Stromal cell of bone marrow (primary cell): ENCODE results near the gene PRRX2.
"Not testable (repeated sequence)": the region's sequence is repeated elsewhere in the genome, so short reads cannot be mapped to it uniquely, and the experiment has no call there.

Source experiments
- DNase-seq: peaks from one replicate; pipeline ENCODE4 v3.0.0-alpha.2; 2012; ENCODE audit warnings: low read depth

Gene PRRX2

GRCh38 chr9:129735546-129735945 lies 70.1 kb downstream of the PRRX2 start:
- no peak for DNase-seq

GRCh38 chr9:129736334-129736733 lies 70.9 kb downstream of the PRRX2 start:
- DNase-seq = no peak

GRCh38 chr9:129737479-129738274 lies 72.2 kb downstream of the PRRX2 start:
- peak; percentile 50 for DNase-seq

GRCh38 chr9:129739432-129739831 lies 74.0 kb downstream of the PRRX2 start:
- DNase-seq = no peak

GRCh38 chr9:129740174-129740573 lies 74.7 kb downstream of the PRRX2 start:
- DNase-seq = no peak

GRCh38 chr9:129740666-129741464 lies 75.4 kb downstream of the PRRX2 start:
- DNase-seq = no peak

GRCh38 chr9:129745200-129745599 lies 79.8 kb downstream of the PRRX2 start:
- DNase-seq = no peak

- peak; percentile 21 for DNase-seq
These were observed 80.8 kb downstream of the PRRX2 start for GRCh38 chr9:129746092-129746777.

- DNase-seq = no peak
These were observed 82.8 kb downstream of the PRRX2 start for GRCh38 chr9:129748249-129748648.

- not testable (repeated sequence) for DNase-seq
These were observed 83.6 kb downstream of the PRRX2 start for GRCh38 chr9:129749052-129749451.

- DNase-seq = no peak
These were observed 84.1 kb downstream of the PRRX2 start for GRCh38 chr9:129749575-129749974.

GRCh38 chr9:129750013-129750638 lies 84.7 kb downstream of the PRRX2 start:
- peak; percentile 18 for DNase-seq

GRCh38 chr9:129751841-129752801 lies 86.7 kb downstream of the PRRX2 start:
- DNase-seq = no peak

- DNase-seq = peak; percentile 79
These were observed 87.7 kb downstream of the PRRX2 start, which contains the start of gene PTGES for GRCh38 chr9:129752900-129753729. Gene PTGES (minus strand): TSS chr9:129753042. CDS start chr9:129753012, 30 bp downstream.

- DNase-seq = no peak
These were observed 89.7 kb downstream of the PRRX2 start for GRCh38 chr9:129755151-129755550.

- DNase-seq = no peak
These were observed 90.7 kb downstream of the PRRX2 start for GRCh38 chr9:129756191-129756590.

GRCh38 chr9:129757045-129757444 lies 91.6 kb downstream of the PRRX2 start:
- no peak for DNase-seq

- no peak for DNase-seq
These were observed 93.9 kb downstream of the PRRX2 start for GRCh38 chr9:129759319-129759718.

GRCh38 chr9:129759804-129760502 lies 94.5 kb downstream of the PRRX2 start:
- no peak for DNase-seq
